H1 (cell line): Measurements from ENCODE around the gene NECTIN3.

ENCODE experiments used
- BACH1 ChIP-seq: IDR thresholded peaks from 2 replicates; pipeline ENCODE4 v1.6.1; 2012; ENCODE audit warnings: low read length, improper control_type of control experiment
- BRCA1 ChIP-seq: IDR thresholded peaks from 2 replicates; pipeline ENCODE4 v1.6.1; 2012; ENCODE audit warnings: low read depth, low read length, improper control_type of control experiment
- CREB1 ChIP-seq: IDR thresholded peaks from 2 replicates; pipeline ENCODE4 v1.6.1; 2012; ENCODE audit warnings: inconsistent platforms
- CTCF ChIP-seq, 3 experiments: IDR thresholded peaks; 1 replicate in 2 of 3; 2 replicates in 1 of 3; pipeline versions ENCODE4 v1.5.1 to v1.6.1; 2011; ENCODE audit warnings: low read length in 3 of 3, mild to moderate bottlenecking in 3 of 3, inconsistent platforms in 2 of 3, low read depth in 1 of 3, moderate library complexity in 1 of 3; ENCODE audit not compliant: insufficient read depth in 1 of 3; ENCODE audit errors: control extremely low read depth in 1 of 3
- JUN ChIP-seq: IDR thresholded peaks from 2 replicates; pipeline ENCODE4 v1.6.1; 2011; ENCODE audit warnings: low read depth, mild to moderate bottlenecking, improper control_type of control experiment, low read length
- POLR2A ChIP-seq, 2 experiments: IDR thresholded peaks; 1 replicate in 1 of 2; 2 replicates in 1 of 2; pipeline ENCODE4 v1.6.1; 2011; ENCODE audit warnings: low read depth in 2 of 2, low read length in 2 of 2, mild to moderate bottlenecking in 2 of 2; ENCODE audit errors: control extremely low read depth in 1 of 2
- RAD21 ChIP-seq, 2 experiments: IDR thresholded peaks in 1 of 2; conservative IDR thresholded peaks in 1 of 2; 2 replicates each; pipeline ENCODE4 v1.6.1; 2011; ENCODE audit warnings: low read depth in 2 of 2, low read length in 2 of 2, improper control_type of control experiment in 1 of 2, inconsistent platforms in 1 of 2, mild to moderate bottlenecking in 1 of 2, moderate library complexity in 1 of 2
- SIN3A ChIP-seq, 2 experiments: IDR thresholded peaks in 1 of 2; conservative IDR thresholded peaks in 1 of 2; 2 replicates each; pipeline ENCODE4 v1.6.1; 2011 to 2012; ENCODE audit warnings: low read length in 2 of 2, improper control_type of control experiment in 1 of 2, low read depth in 1 of 2, mild to moderate bottlenecking in 1 of 2
- SP1 ChIP-seq: IDR thresholded peaks from 2 replicates; pipeline ENCODE4 v1.6.1; 2011; ENCODE audit warnings: low read depth, low read length
- TCF12 ChIP-seq: IDR thresholded peaks from 2 replicates; pipeline ENCODE4 v1.6.1; 2011; ENCODE audit warnings: low read depth, mild to moderate bottlenecking, low read length

- TF ChIP-seq CTCF (IDR thresholded peaks at IDR 0.05; ENCODE audit: control extremely low read depth in 1 of 3, insufficient read depth in 1 of 3, low read depth in 1 of 3, low read length in 3 of 3) (no peak), SIN3A (conservative IDR thresholded peaks at IDR 0.05 in 1 of 2, IDR thresholded peaks at IDR 0.05 in 1 of 2; ENCODE audit: low read depth in 1 of 2, low read length in 2 of 2) (no peak), CREB1 (no peak), RAD21 (IDR thresholded peaks at IDR 0.05 in 1 of 2, conservative IDR thresholded peaks at IDR 0.05 in 1 of 2; ENCODE audit: low read depth in 2 of 2, low read length in 2 of 2) (no peak), BACH1 (no peak), SP1 (no peak), JUN (no peak), POLR2A (IDR thresholded peaks at IDR 0.05; ENCODE audit: control extremely low read depth in 1 of 2, low read depth in 2 of 2, low read length in 2 of 2) (no peak), TCF12 (no peak), BRCA1 (no peak)
Observed at GRCh38 chr3:111051354-111051753, 20.3 kb upstream of the NECTIN3 start.
